ENCODE results near the gene ASAP2.

ASAP2 gene

DNA sequence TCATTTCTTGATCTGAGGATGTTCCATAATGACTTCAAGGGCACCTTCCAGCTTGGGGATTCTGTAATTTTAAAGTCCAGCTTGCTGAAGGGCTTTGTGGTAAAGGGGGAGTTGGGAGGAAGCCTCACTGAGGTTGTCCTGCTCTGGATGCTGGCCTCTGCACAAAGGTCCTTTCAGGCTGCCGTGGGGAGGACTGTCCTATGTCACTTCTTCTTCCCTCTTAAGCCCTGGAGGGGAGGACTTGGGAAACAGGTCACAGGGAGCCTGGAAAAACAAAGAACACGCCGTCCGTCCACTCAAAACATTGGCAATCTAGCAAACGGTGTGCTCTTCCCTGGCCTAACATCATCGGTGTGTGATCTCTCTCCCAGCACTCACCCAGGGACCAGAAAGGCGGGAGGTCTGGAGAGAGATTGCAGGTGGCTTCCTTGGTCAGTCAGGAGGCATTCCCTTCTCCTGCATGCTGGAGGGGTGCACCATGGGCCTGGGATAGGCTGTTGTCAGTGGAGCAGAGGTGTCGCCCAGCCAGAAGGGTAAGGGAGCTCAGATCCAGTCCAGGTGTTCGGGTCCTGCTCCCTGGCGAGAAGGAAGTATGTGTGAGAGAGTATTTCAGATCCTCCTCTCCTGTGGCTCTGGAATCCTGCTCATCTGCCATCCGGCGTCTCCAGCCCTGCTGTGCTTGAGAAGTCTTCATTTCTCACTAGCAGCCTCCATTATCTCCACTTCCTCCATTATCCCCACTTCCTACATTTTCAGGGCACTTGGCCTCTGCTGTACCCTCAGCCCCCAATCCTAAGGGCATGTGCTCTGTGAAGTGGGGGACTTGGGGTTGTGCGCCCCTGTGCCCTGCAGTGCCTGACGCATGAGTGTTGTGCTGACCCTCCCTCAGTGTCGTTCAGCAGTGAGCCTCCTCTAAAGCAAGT, 20.1 kb downstream of the ASAP2 start:
- no peak overlapping the region for H3K9ac ChIP-seq (ENCODE audit: low read length)
- no peak overlapping the region for H3K4me2 ChIP-seq (ENCODE audit: low read depth, low read length)

DNA sequence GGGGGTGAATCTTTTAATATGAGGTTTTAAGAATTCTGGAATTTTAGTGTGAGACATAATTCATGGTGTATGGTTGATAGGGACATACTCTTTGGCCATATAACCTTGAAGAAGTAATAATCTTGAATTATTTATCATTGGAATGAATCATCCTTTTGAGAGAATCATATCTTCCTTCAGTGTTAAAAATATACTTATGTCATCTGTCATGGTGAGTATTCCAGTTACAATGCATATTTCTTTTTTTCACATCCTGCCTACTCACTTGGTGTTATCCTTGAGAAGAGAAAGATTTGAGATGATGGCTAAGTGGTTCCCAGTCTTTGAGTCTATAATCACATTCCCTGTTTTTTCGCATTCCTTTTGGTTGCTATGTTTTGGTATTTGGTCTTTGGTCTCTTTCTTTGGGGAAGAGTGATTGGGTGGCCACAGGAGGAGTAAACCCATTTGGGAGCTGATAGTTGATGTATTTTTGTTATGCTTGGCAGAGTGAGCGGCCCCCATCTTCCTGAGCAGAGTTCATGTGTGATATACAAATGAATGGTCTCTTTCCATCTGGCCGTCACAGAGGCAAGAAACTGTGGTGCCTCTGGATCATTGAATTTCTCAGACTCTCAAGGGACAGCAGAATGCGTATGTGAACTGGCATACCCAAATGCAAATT, 21.6 kb downstream of the ASAP2 start:
- H3K36me3 ChIP-seq (replicated peaks; ENCODE audit: insufficient read depth, low read length) = no peaks in the 10 kb centered on the region
- H3K79me2 ChIP-seq (ENCODE audit: low read length) = peaks cover 10% of the 10 kb centered on the region; the same call in 1 of the 2 replicates
- H3K9me3 ChIP-seq (replicated peaks; ENCODE audit: insufficient read depth, low read length) = no peaks in the 10 kb centered on the region
- no peak overlapping the region for H2AFZ ChIP-seq (ENCODE audit: low read length)
- H3K9me2 ChIP-seq (replicated peaks; ENCODE audit: insufficient read depth, low read length) = no peaks in the 10 kb centered on the region
- no peaks in the 10 kb centered on the region for H3K4me1 ChIP-seq (ENCODE audit: low read length)
- no peak overlapping the region for H3K9ac ChIP-seq (ENCODE audit: low read length)
- no peaks in the 10 kb centered on the region for H3F3A ChIP-seq (ENCODE audit: insufficient read depth, low read length)
- DNase-seq = no peak
- H3K4me3 ChIP-seq (ENCODE audit: low read length) = no peak overlapping the region
- H3K27me3 ChIP-seq (replicated peaks; ENCODE audit: insufficient read depth, low read length) = no peaks in the 10 kb centered on the region
- H4K20me1 ChIP-seq (ENCODE audit: insufficient read depth, low read length) = no peaks in the 10 kb centered on the region
- H3K4me2 ChIP-seq (ENCODE audit: low read depth, low read length) = no peak overlapping the region
- TF ChIP-seq EZH2phosphoT487 (IDR thresholded peaks at IDR 0.05; ENCODE audit: low read length) (no peak), EZH2 (optimal IDR thresholded peaks at IDR 0.05; ENCODE audit: low read depth, low read length) (no peak)
- TF ChIP-seq, protein P1, sequence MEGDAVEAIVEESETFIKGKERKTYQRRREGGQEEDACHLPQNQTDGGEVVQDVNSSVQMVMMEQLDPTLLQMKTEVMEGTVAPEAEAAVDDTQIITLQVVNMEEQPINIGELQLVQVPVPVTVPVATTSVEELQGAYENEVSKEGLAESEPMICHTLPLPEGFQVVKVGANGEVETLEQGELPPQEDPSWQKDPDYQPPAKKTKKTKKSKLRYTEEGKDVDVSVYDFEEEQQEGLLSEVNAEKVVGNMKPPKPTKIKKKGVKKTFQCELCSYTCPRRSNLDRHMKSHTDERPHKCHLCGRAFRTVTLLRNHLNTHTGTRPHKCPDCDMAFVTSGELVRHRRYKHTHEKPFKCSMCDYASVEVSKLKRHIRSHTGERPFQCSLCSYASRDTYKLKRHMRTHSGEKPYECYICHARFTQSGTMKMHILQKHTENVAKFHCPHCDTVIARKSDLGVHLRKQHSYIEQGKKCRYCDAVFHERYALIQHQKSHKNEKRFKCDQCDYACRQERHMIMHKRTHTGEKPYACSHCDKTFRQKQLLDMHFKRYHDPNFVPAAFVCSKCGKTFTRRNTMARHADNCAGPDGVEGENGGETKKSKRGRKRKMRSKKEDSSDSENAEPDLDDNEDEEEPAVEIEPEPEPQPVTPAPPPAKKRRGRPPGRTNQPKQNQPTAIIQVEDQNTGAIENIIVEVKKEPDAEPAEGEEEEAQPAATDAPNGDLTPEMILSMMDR (IDR thresholded peaks at IDR 0.05; ENCODE audit: low read length) = no peak
- H3K27ac ChIP-seq (ENCODE audit: low read length) = no peak overlapping the region

More for the DNA sequence above, 20.1 kb downstream of the ASAP2 start:
- Histone ChIP-seq H3K4me3 (ENCODE audit: low read length) (no peak overlapping the region), H3K27ac (ENCODE audit: low read length) (no peak overlapping the region), H3F3A (ENCODE audit: insufficient read depth, low read length) (no peaks in the 10 kb centered on the region), H3K36me3 (replicated peaks; ENCODE audit: insufficient read depth, low read length) (no peaks in the 10 kb centered on the region), H3K27me3 (replicated peaks; ENCODE audit: insufficient read depth, low read length) (no peaks in the 10 kb centered on the region), H3K9me3 (replicated peaks; ENCODE audit: insufficient read depth, low read length) (no peaks in the 10 kb centered on the region), H2AFZ (ENCODE audit: low read length) (no peak overlapping the region), H3K79me2 (ENCODE audit: low read length) (peaks cover 12% of the 10 kb centered on the region; the same call in 1 of the 2 replicates), H3K4me1 (ENCODE audit: low read length) (no peaks in the 10 kb centered on the region), H3K9me2 (replicated peaks; ENCODE audit: insufficient read depth, low read length) (no peaks in the 10 kb centered on the region), H4K20me1 (ENCODE audit: insufficient read depth, low read length) (no peaks in the 10 kb centered on the region)
- DNase-seq = no peak
- TF ChIP-seq, protein P1 (IDR thresholded peaks at IDR 0.05; ENCODE audit: low read length) = no peak
- TF ChIP-seq EZH2phosphoT487 (IDR thresholded peaks at IDR 0.05; ENCODE audit: low read length) = no peak
- no peak for TF ChIP-seq EZH2 (optimal IDR thresholded peaks at IDR 0.05; ENCODE audit: low read depth, low read length)

DNA sequence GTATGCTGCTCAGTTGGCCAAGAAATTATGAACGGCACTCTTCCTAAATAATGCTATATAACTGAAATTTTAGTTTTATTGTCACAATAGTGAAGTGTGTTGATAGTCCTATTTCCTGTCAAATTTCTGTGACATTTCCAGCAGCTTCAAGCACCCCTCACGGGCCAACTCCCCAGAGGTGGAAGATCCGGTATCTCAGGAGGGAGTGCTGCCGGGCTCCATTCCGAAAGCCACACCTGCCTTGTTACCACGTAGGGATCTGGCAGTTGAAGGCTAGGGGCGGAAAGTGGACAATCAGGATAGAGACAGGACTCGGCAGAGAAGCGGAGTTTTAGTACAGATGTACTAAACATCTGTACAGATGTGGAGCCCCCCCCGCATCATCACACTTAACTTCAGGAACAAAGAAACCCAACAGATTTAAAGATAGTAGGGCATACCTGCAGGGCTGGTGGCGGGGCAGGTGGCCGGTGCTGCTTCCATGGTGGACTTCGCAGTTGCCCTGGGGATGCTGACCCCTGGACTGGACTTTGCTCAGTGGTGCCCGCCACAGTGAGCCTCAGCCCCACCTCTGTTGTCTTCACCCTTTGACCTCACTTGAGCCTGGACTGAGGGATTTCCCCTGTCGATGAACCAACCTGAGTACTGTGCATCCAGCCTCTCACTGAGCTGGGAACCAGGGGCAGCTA, 22.3 kb downstream of the ASAP2 start:
- no peak for DNase-seq
- H3K4me1 ChIP-seq (ENCODE audit: low read length) = no peaks in the 10 kb centered on the region

More for the DNA sequence above, 22.3 kb downstream of the ASAP2 start:
- Histone ChIP-seq H3K9me2 (replicated peaks; ENCODE audit: insufficient read depth, low read length) (no peaks in the 10 kb centered on the region), H3K4me3 (ENCODE audit: low read length) (no peak overlapping the region), H3K9ac (ENCODE audit: low read length) (no peak overlapping the region), H3K9me3 (replicated peaks; ENCODE audit: insufficient read depth, low read length) (no peaks in the 10 kb centered on the region), H3K27ac (ENCODE audit: low read length) (no peak overlapping the region), H3F3A (ENCODE audit: insufficient read depth, low read length) (no peaks in the 10 kb centered on the region), H2AFZ (ENCODE audit: low read length) (no peak overlapping the region), H3K4me2 (ENCODE audit: low read depth, low read length) (no peak overlapping the region), H3K79me2 (ENCODE audit: low read length) (peaks cover 10% of the 10 kb centered on the region; the same call in 1 of the 2 replicates), H3K36me3 (replicated peaks; ENCODE audit: insufficient read depth, low read length) (no peaks in the 10 kb centered on the region), H3K27me3 (replicated peaks; ENCODE audit: insufficient read depth, low read length) (no peaks in the 10 kb centered on the region), H4K20me1 (ENCODE audit: insufficient read depth, low read length) (no peaks in the 10 kb centered on the region)
- TF ChIP-seq, protein P1 (IDR thresholded peaks at IDR 0.05; ENCODE audit: low read length) = no peak
- no peak for TF ChIP-seq EZH2 (optimal IDR thresholded peaks at IDR 0.05; ENCODE audit: low read depth, low read length)
- TF ChIP-seq EZH2phosphoT487 (IDR thresholded peaks at IDR 0.05; ENCODE audit: low read length) = no peak
